ENCODE results near the gene KRT8. TPM values are rescaled to one million over a fixed set of nuclear protein-coding genes. Genes with fewer than 3 reads are reported as not detected.
A peak's percentile ranks its signal among the peaks of the same experiment; 100 is the strongest.

Gene KRT8
- total RNA-seq, 2 donors from 2014 or later, result 1,663 to 1,920 TPM

- Histone ChIP-seq H3K9ac (ENCODE audit: extremely low read depth, low read length, poor library complexity, severe bottlenecking) (peak overlapping the region; percentile 38), H3K27ac (ENCODE audit: low read depth, low read length) (no peak overlapping the region), H3K27me3 (ENCODE audit: control insufficient read depth, insufficient read depth, low read length, poor library complexity, severe bottlenecking) (peaks cover 23% of the 10 kb centered on the region), H3K36me3 (ENCODE audit: control insufficient read depth, insufficient read depth, low read length) (no peaks in the 10 kb centered on the region), H3K9me3 (ENCODE audit: control insufficient read depth, low read length) (no peaks in the 10 kb centered on the region), H3K4me3 (ENCODE audit: low read length) (peak overlapping the region; percentile 68), H3K4me1 (ENCODE audit: control insufficient read depth, insufficient read depth, low read length) (no peaks in the 10 kb centered on the region)
- TF ChIP-seq CTCF (conservative IDR thresholded peaks at IDR 0.05), result no peak
- H3K36me3 Mint-ChIP-seq (ENCODE audit: low read depth), result no peaks in the 10 kb centered on the region
- peaks cover 37% of the 10 kb centered on the region for H3K27me3 Mint-ChIP-seq (ENCODE audit: insufficient read depth)
- H3K4me1 Mint-ChIP-seq, result peaks cover 12% of the 10 kb centered on the region
- peak overlapping the region; percentile 90 for H3K27ac Mint-ChIP-seq
- DNase-seq, result peak; percentile 90
- H3K9me3 Mint-ChIP-seq, result no peaks in the 10 kb centered on the region
- WGBS, 2 experiments (ENCODE audit: insufficient coverage in 1 of 2, insufficient read length in 1 of 2), result 14 to 15% methylated on average over 19 to 55 of the region's 55 CpGs
- H3K4me3 Mint-ChIP-seq, result peak overlapping the region; percentile 57
These were observed 30.9 kb downstream of the KRT8 start for GRCh38 chr12:52873832-52874572.

- H3K27ac Mint-ChIP-seq, result peak overlapping the region; percentile 75
These were observed 31.4 kb downstream of the KRT8 start for GRCh38 chr12:52873513-52873831.

GRCh38 chr12:52872644-52873389, 32.1 kb downstream of the KRT8 start:
- DNase-seq, result no peak
- Mint-ChIP-seq H3K36me3 (ENCODE audit: low read depth) (no peaks in the 10 kb centered on the region), H3K4me3 (no peak overlapping the region), H3K27me3 (ENCODE audit: insufficient read depth) (peaks cover 40% of the 10 kb centered on the region), H3K4me1 (peaks cover 9% of the 10 kb centered on the region), H3K27ac (no peak overlapping the region), H3K9me3 (no peaks in the 10 kb centered on the region)
- no peak overlapping the region for H3K4me3 ChIP-seq (ENCODE audit: low read length)
- peaks cover 23% of the 10 kb centered on the region for H3K27me3 ChIP-seq (ENCODE audit: control insufficient read depth, insufficient read depth, low read length, poor library complexity, severe bottlenecking)
- 86 to 100% methylated on average over 1 to 13 of the region's 13 CpGs for WGBS, 2 experiments (ENCODE audit: insufficient coverage in 1 of 2, insufficient read length in 1 of 2)
- H3K9me3 ChIP-seq (ENCODE audit: control insufficient read depth, low read length), result no peaks in the 10 kb centered on the region
- TF ChIP-seq CTCF (conservative IDR thresholded peaks at IDR 0.05), result no peak
- no peaks in the 10 kb centered on the region for H3K36me3 ChIP-seq (ENCODE audit: control insufficient read depth, insufficient read depth, low read length)
- no peak overlapping the region for H3K9ac ChIP-seq (ENCODE audit: extremely low read depth, low read length, poor library complexity, severe bottlenecking)
- H3K27ac ChIP-seq (ENCODE audit: low read depth, low read length), result no peak overlapping the region
- H3K4me1 ChIP-seq (ENCODE audit: control insufficient read depth, insufficient read depth, low read length), result no peaks in the 10 kb centered on the region

More at GRCh38 chr12:52873513-52873831, 31.4 kb downstream of the KRT8 start:
- Histone ChIP-seq H3K27ac (ENCODE audit: low read depth, low read length) (no peak overlapping the region), H3K27me3 (ENCODE audit: control insufficient read depth, insufficient read depth, low read length, poor library complexity, severe bottlenecking) (peaks cover 23% of the 10 kb centered on the region), H3K4me1 (ENCODE audit: control insufficient read depth, insufficient read depth, low read length) (no peaks in the 10 kb centered on the region), H3K36me3 (ENCODE audit: control insufficient read depth, insufficient read depth, low read length) (no peaks in the 10 kb centered on the region), H3K9me3 (ENCODE audit: control insufficient read depth, low read length) (no peaks in the 10 kb centered on the region), H3K4me3 (ENCODE audit: low read length) (peak overlapping the region; percentile 47), H3K9ac (ENCODE audit: extremely low read depth, low read length, poor library complexity, severe bottlenecking) (no peak overlapping the region)
- DNase-seq, result no peak
- peak overlapping the region; percentile 57 for H3K4me3 Mint-ChIP-seq
- no peaks in the 10 kb centered on the region for H3K9me3 Mint-ChIP-seq
- WGBS, 2 experiments (ENCODE audit: insufficient coverage in 1 of 2, insufficient read length in 1 of 2), result 90 to 92% methylated on average over 2 to 4 of the region's 4 CpGs
- peaks cover 12% of the 10 kb centered on the region for H3K4me1 Mint-ChIP-seq
- H3K27me3 Mint-ChIP-seq (ENCODE audit: insufficient read depth), result peaks cover 40% of the 10 kb centered on the region
- no peaks in the 10 kb centered on the region for H3K36me3 Mint-ChIP-seq (ENCODE audit: low read depth)
- TF ChIP-seq CTCF (conservative IDR thresholded peaks at IDR 0.05), result no peak

Data from endodermal cell (in vitro differentiated cells).